GM19025 (cell line): ENCODE data around the gene POLG.
"Not testable (repeated sequence)": the region's sequence is repeated elsewhere in the genome, so short reads cannot be mapped to it uniquely, and the experiment has no call there.

Source experiments
- ATAC-seq: cut with Tn5 transposase; IDR thresholded peaks from one replicate; pipeline ENCODE4 v1.9.1; 2021; ENCODE audit warnings: mild to moderate bottlenecking, low read depth, moderate library complexity; ENCODE audit not compliant: unreplicated experiment

Gene POLG

DNA sequence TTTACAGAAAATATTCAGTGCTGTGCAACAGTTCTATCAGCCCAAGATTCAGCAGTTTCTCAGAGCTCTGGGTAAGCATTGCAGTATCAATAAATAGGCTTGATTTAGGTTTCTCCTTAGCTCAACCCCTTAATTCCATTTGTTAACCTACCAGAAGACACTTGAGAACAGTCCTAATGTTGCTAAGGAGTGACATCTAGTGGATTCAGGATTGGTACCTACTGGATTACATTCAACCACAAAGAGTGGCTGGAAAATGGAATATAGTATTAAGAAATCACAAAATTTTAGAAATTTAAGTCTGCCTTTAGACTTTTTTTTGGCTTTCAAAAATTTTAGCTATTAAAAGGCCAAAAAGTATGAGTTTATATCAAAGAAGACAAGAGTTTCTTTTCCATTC is 34.7 kb downstream of the POLG start:
- ATAC-seq: no peak

DNA sequence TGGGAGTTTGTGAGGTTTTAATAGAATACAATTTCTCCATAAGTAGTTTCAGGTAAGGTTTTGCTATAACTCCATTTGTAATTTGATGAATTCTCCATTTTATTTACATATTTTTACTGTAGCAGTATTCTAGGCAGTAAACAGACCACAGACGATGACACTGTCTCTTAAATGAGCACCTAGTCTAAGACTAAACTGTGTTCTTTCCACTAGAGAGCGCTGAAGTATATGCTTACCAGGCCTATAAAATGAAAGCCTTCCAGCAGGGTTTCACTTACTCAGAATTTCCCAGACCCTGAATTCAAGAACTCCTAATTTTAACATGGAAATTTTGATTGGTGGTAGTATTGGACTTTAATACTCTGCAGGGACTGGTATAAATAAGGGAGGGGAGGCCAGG is 41.6 kb downstream of the POLG start:
- ATAC-seq: no peak

DNA sequence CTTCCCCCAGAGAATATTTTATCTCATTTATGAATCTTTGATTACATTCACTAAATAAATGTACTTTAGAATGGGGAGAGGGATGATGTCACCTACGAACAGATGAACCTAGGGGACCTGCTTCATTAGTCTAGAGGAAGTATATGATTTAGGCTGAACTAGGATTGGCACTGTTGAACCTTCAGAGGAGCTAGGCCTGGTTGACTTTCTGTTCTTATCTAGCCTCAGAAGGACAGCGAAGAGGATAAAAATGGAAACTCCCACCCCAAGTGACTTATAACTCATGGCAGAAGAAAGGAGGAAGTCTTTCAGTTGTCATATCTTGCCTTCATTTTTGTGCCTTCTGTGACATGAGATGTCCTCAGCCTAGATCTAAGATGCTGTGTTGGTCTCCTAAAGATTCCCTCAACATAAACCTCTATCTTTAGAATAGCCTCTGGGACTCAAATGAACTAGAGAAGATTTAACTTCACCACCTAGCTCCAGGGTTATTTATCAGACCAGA is 42.6 kb downstream of the POLG start:
- ATAC-seq: no peak

DNA sequence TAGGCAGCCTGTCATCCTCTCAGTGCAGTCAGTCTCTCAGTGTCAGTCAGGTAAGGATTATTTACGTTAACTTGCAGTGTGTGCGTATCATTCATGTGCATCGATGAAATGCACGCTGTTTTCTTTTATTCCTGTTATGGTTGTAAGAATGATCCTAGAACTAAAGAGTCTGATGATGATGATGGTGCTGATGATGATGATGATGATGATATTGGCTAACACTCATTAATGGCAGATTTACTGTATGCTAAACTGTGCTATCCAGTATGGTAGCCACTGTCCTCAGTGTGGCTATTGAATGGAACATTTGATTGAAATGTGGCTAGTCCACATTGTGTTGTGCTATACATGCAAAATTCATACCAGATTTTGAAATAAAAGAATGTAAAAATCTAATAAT is 51.4 kb downstream of the POLG start:
- no peak for ATAC-seq

- no peak for ATAC-seq
These were observed 52.0 kb downstream of the POLG start for GRCh38 chr15:89282631-89283030.

GRCh38 chr15:89278307-89278706 is 56.3 kb downstream of the POLG start:
- ATAC-seq: no peak

DNA sequence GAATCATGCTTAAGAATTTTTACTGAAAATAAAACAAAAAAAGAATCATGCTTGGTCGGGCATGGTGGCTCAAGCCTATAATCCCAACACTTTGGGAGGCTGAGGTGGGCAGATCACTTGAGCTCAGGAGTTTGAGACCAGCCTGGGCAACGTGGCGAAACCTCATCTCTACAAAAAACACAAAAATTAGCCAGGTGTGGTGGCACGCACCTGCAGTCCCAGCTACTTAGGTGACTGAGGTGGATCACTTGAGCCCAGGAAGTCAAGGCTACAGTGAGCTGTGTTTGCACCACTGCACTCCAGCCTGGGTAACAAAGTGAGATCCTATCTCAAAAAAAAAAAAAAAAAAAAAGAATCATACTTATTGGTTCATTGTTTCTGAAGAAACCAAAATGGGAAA is 57.3 kb downstream of the POLG start:
- ATAC-seq: not testable (repeated sequence)
